BJ (cell line): ENCODE results near the gene RAVER1. TPM values are rescaled to one million over a fixed set of nuclear protein-coding genes. Genes with fewer than 3 reads are reported as not detected.
A peak's percentile ranks its signal among the peaks of the same experiment; 100 is the strongest.

Source experiments
- CTCF ChIA-PET: fragments of 350-600 bp; formaldehyde crosslinking; extraction: SDS; loops from one replicate; lab custom pipeline; 2021; ENCODE audit warnings: antibody characterized with exemption, inconsistent platforms; lab: Yijun Ruan, JAX
- POLR2A ChIA-PET: fragments of 300-600 bp; sonication (Branson Sonifier 250); formaldehyde crosslinking; extraction: SDS; loops from one replicate; lab custom pipeline; 2021; ENCODE audit warnings: antibody characterized with exemption; lab: Charles Lee
- DNase-seq: peaks from one replicate; pipeline ENCODE4 v3.0.0-alpha.2; 2011; ENCODE audit warnings: low read depth
- H3K27me3 ChIP-seq: 2 replicates; pipeline ENCODE4 v1.6.0; 2011; ENCODE audit warnings: low read length; ENCODE audit not compliant: control insufficient read depth, insufficient read depth
- H3K36me3 ChIP-seq: 2 replicates; pipeline ENCODE4 v1.5.1; 2011; ENCODE audit warnings: low read length; ENCODE audit not compliant: control insufficient read depth, insufficient read depth
- H3K4me3 ChIP-seq: 2 replicates; pipeline ENCODE4 v1.5.1; 2011; ENCODE audit warnings: low read depth, mild to moderate bottlenecking, control low read depth, low read length
- CTCF ChIP-seq: IDR thresholded peaks from 2 replicates; pipeline ENCODE4 v1.5.1; 2011; ENCODE audit warnings: low read depth, mild to moderate bottlenecking, control low read depth, inconsistent platforms, low read length, moderate library complexity; ENCODE audit not compliant: insufficient read depth
- polyA plus RNA-seq: library from polyadenylated mRNA; depleted of rRNA; stranded (reverse); fragments of >200 nt; gene quantifications from 2 replicates; pipeline ENCODE4 v1.2.3, GENCODE V29; 2011

The RAVER1 gene
- polyA plus RNA-seq, 1 experiment: 5.1 TPM

GRCh38 chr19:10278935-10279334, 54.4 kb downstream of the RAVER1 start:
- POLR2A ChIA-PET: no interaction called here
- no peaks in the 10 kb centered on the region for H3K27me3 ChIP-seq
- peaks cover 15% of the 10 kb centered on the region for H3K36me3 ChIP-seq
- TF ChIP-seq CTCF: no peak
- DNase-seq: no peak
- no peak overlapping the region for H3K4me3 ChIP-seq
- CTCF ChIA-PET: interaction anchor here (0.7 to 3.0 kb wide), 4 partner anchors 32 to 112 kb away, joined by 3 to 13 read pairs (median 4); no protein-coding TSS in a partner anchor

GRCh38 chr19:10277795-10278589, 55.3 kb downstream of the RAVER1 start:
- ChIA-PET CTCF (interaction anchor here (0.6 to 3.0 kb wide), 6 partner anchors 8 to 113 kb away, joined by 3 to 13 read pairs (median 4); no protein-coding TSS in a partner anchor), POLR2A (interaction anchor here (0.5 kb wide), 1 partner anchor 56 kb away, joined by 4 read pairs; the partner anchor contains the start of gene RAVER1)
- H3K36me3 ChIP-seq: peaks cover 8% of the 10 kb centered on the region; the same call in 1 of the 2 replicates
- no peak for TF ChIP-seq CTCF
- DNase-seq: no peak
- no peaks in the 10 kb centered on the region for H3K27me3 ChIP-seq
- H3K4me3 ChIP-seq: no peak overlapping the region

GRCh38 chr19:10274589-10274988, 58.7 kb downstream of the RAVER1 start:
- no peak for TF ChIP-seq CTCF
- no peaks in the 10 kb centered on the region for H3K27me3 ChIP-seq
- DNase-seq: no peak
- no peak overlapping the region for H3K4me3 ChIP-seq
- ChIA-PET POLR2A (interaction anchor here (0.5 kb wide), 1 partner anchor 59 kb away, joined by 10 read pairs; no protein-coding TSS in a partner anchor), CTCF (interaction anchor here (1.1 to 1.4 kb wide), 3 partner anchors 15 to 116 kb away, joined by 4 to 5 read pairs (median 4); partner anchors contain the start of gene ICAM5)
- peaks cover 5% of the 10 kb centered on the region; the same call in 1 of the 2 replicates for H3K36me3 ChIP-seq

GRCh38 chr19:10271543-10272086, 61.7 kb downstream of the RAVER1 start:
- POLR2A ChIA-PET: interaction anchor here (0.6 kb wide), 1 partner anchor 13 kb away, joined by 5 read pairs; no protein-coding TSS in a partner anchor

More at GRCh38 chr19:10271543-10272086, 61.7 kb downstream of the RAVER1 start:
- no peak for TF ChIP-seq CTCF
- Histone ChIP-seq H3K36me3 (no peaks in the 10 kb centered on the region), H3K27me3 (no peaks in the 10 kb centered on the region), H3K4me3 (peak overlapping the region; percentile 46)
- CTCF ChIA-PET: interaction anchor here (1.0 to 8.5 kb wide), 11 partner anchors 9 to 156 kb away, joined by 3 to 228 read pairs (median 21); partner anchors contain the start of genes CDC37, ICAM4, ICAM5 and MRPL4
- DNase-seq: no peak
